Activated CD4-positive, alpha-beta memory T cell treated with anti-CD3 and anti-CD28 coated beads, Interleukin-2, amount 10 ng/mL, durations not matched to agents 7 days and 5 days (primary cell): ENCODE data around the gene ADGRD1. TPM values are rescaled to one million over a fixed set of nuclear protein-coding genes. Genes with fewer than 3 reads are reported as not detected.

Experiments
- CTCF ChIA-PET: fragments of 350-600 bp; sonication (Branson Sonifier 250); formaldehyde crosslinking; loops from one replicate; lab custom pipeline; 2021; ENCODE audit warnings: antibody characterized with exemption, inconsistent platforms; lab: Charles Lee
- POLR2A ChIA-PET: fragments of 350-600 bp; sonication (Branson Sonifier 250); formaldehyde crosslinking; loops from one replicate; lab custom pipeline; 2021; ENCODE audit warnings: antibody characterized with exemption; lab: Charles Lee
- DNase-seq: peaks from one replicate; pipeline ENCODE4 v3.0.0-alpha.2; 2020
- H3K27ac Mint-ChIP-seq: one replicate; pipeline ENCODE4 v1.8.0; 2021; ENCODE audit warnings: mild to moderate bottlenecking, mixed read lengths
- H3K27me3 Mint-ChIP-seq: one replicate; pipeline ENCODE4 v1.8.0; 2021; ENCODE audit warnings: mixed read lengths
- H3K36me3 Mint-ChIP-seq: one replicate; pipeline ENCODE4 v1.8.0; 2021; ENCODE audit warnings: low read depth, mixed read lengths
- H3K4me1 Mint-ChIP-seq: one replicate; pipeline ENCODE4 v1.8.0; 2021; ENCODE audit warnings: mixed read lengths
- H3K4me3 Mint-ChIP-seq: one replicate; pipeline ENCODE4 v1.8.0; 2021; ENCODE audit warnings: mild to moderate bottlenecking, mixed read lengths
- H3K9me3 Mint-ChIP-seq: one replicate; pipeline ENCODE4 v1.8.0; 2021; ENCODE audit warnings: mixed read lengths
- total RNA-seq, 2 experiments: library from RNA; stranded (reverse); gene quantifications; one replicate each; pipeline ENCODE4 v1.2.3, GENCODE V29; 2021

Gene ADGRD1
- total RNA-seq, 2 experiments from 2014 or later: 0.23 TPM; not detected in 1

GRCh38 chr12:130973109-130973508, 19.4 kb downstream of the ADGRD1 start:
- POLR2A ChIA-PET: no interaction called here
- no peaks in the 10 kb centered on the region for H3K36me3 Mint-ChIP-seq
- DNase-seq: no peak
- no peak overlapping the region for H3K27ac Mint-ChIP-seq
- no peaks in the 10 kb centered on the region for H3K27me3 Mint-ChIP-seq
- no peaks in the 10 kb centered on the region for H3K9me3 Mint-ChIP-seq
- CTCF ChIA-PET: no interaction called here
- H3K4me1 Mint-ChIP-seq: no peaks in the 10 kb centered on the region
- H3K4me3 Mint-ChIP-seq: no peak overlapping the region

- no peaks in the 10 kb centered on the region for H3K4me1 Mint-ChIP-seq
- no peaks in the 10 kb centered on the region for H3K9me3 Mint-ChIP-seq
- H3K36me3 Mint-ChIP-seq: no peaks in the 10 kb centered on the region
- H3K27me3 Mint-ChIP-seq: no peaks in the 10 kb centered on the region
- no peak overlapping the region for H3K27ac Mint-ChIP-seq
- ChIA-PET CTCF (no interaction called here), POLR2A (no interaction called here)
- DNase-seq: no peak
- no peak overlapping the region for H3K4me3 Mint-ChIP-seq
These were observed 20.2 kb downstream of the ADGRD1 start for GRCh38 chr12:130973906-130974305.

- Mint-ChIP-seq H3K9me3 (no peaks in the 10 kb centered on the region), H3K36me3 (no peaks in the 10 kb centered on the region), H3K27ac (no peak overlapping the region), H3K27me3 (no peaks in the 10 kb centered on the region), H3K4me1 (no peaks in the 10 kb centered on the region), H3K4me3 (no peak overlapping the region)
- no peak for DNase-seq
- ChIA-PET CTCF (no interaction called here), POLR2A (no interaction called here)
These were observed 21.4 kb downstream of the ADGRD1 start for GRCh38 chr12:130975116-130975515.

- H3K27ac Mint-ChIP-seq: no peak overlapping the region
- no peak overlapping the region for H3K4me3 Mint-ChIP-seq
- no peaks in the 10 kb centered on the region for H3K36me3 Mint-ChIP-seq
These were observed 22.5 kb downstream of the ADGRD1 start for GRCh38 chr12:130976171-130976720.

GRCh38 chr12:130977046-130977742, 23.5 kb downstream of the ADGRD1 start:
- H3K4me1 Mint-ChIP-seq: no peaks in the 10 kb centered on the region
- peaks cover 7% of the 10 kb centered on the region for H3K27me3 Mint-ChIP-seq
- CTCF ChIA-PET: no interaction called here
- no peak overlapping the region for H3K4me3 Mint-ChIP-seq
- POLR2A ChIA-PET: no interaction called here
- no peak overlapping the region for H3K27ac Mint-ChIP-seq
- no peaks in the 10 kb centered on the region for H3K9me3 Mint-ChIP-seq
- H3K36me3 Mint-ChIP-seq: no peaks in the 10 kb centered on the region
- no peak for DNase-seq

More at GRCh38 chr12:130976171-130976720, 22.5 kb downstream of the ADGRD1 start:
- Mint-ChIP-seq H3K27me3 (peaks cover 5% of the 10 kb centered on the region), H3K9me3 (no peaks in the 10 kb centered on the region), H3K4me1 (no peaks in the 10 kb centered on the region)
- DNase-seq: no peak
- ChIA-PET CTCF (no interaction called here), POLR2A (no interaction called here)

- CTCF ChIA-PET: no interaction called here
- POLR2A ChIA-PET: no interaction called here
- no peaks in the 10 kb centered on the region for H3K4me1 Mint-ChIP-seq
- no peaks in the 10 kb centered on the region for H3K9me3 Mint-ChIP-seq
- H3K4me3 Mint-ChIP-seq: no peak overlapping the region
- H3K27ac Mint-ChIP-seq: no peak overlapping the region
- H3K27me3 Mint-ChIP-seq: peaks cover 11% of the 10 kb centered on the region
- DNase-seq: no peak
- no peaks in the 10 kb centered on the region for H3K36me3 Mint-ChIP-seq
These were observed 24.0 kb downstream of the ADGRD1 start for GRCh38 chr12:130977743-130978095.

- Mint-ChIP-seq H3K36me3 (no peaks in the 10 kb centered on the region), H3K4me1 (no peaks in the 10 kb centered on the region), H3K4me3 (no peak overlapping the region), H3K9me3 (no peaks in the 10 kb centered on the region), H3K27me3 (peaks cover 18% of the 10 kb centered on the region), H3K27ac (no peak overlapping the region)
- CTCF ChIA-PET: no interaction called here
- POLR2A ChIA-PET: no interaction called here
- no peak for DNase-seq
These were observed 25.1 kb downstream of the ADGRD1 start for GRCh38 chr12:130978785-130979184.

GRCh38 chr12:130981074-130981742, 27.5 kb downstream of the ADGRD1 start:
- no peak for DNase-seq
- POLR2A ChIA-PET: no interaction called here
- H3K4me3 Mint-ChIP-seq: no peak overlapping the region
- H3K27ac Mint-ChIP-seq: no peak overlapping the region
- CTCF ChIA-PET: no interaction called here
- no peaks in the 10 kb centered on the region for H3K4me1 Mint-ChIP-seq
- H3K36me3 Mint-ChIP-seq: no peaks in the 10 kb centered on the region
- peaks cover 26% of the 10 kb centered on the region for H3K27me3 Mint-ChIP-seq
- no peaks in the 10 kb centered on the region for H3K9me3 Mint-ChIP-seq

GRCh38 chr12:130981911-130982310, 28.2 kb downstream of the ADGRD1 start:
- peaks cover 26% of the 10 kb centered on the region for H3K27me3 Mint-ChIP-seq
- ChIA-PET POLR2A (no interaction called here), CTCF (no interaction called here)
- no peak for DNase-seq
- H3K4me1 Mint-ChIP-seq: no peaks in the 10 kb centered on the region
- no peak overlapping the region for H3K27ac Mint-ChIP-seq
- no peaks in the 10 kb centered on the region for H3K9me3 Mint-ChIP-seq
- no peak overlapping the region for H3K4me3 Mint-ChIP-seq
- no peaks in the 10 kb centered on the region for H3K36me3 Mint-ChIP-seq

- Mint-ChIP-seq H3K27me3 (peaks cover 26% of the 10 kb centered on the region), H3K27ac (no peak overlapping the region), H3K9me3 (no peaks in the 10 kb centered on the region), H3K4me3 (no peak overlapping the region), H3K36me3 (no peaks in the 10 kb centered on the region), H3K4me1 (no peaks in the 10 kb centered on the region)
- no peak for DNase-seq
- CTCF ChIA-PET: no interaction called here
- POLR2A ChIA-PET: no interaction called here
These were observed 29.0 kb downstream of the ADGRD1 start for GRCh38 chr12:130982565-130983225.

- Mint-ChIP-seq H3K27me3 (peaks cover 29% of the 10 kb centered on the region), H3K27ac (no peak overlapping the region), H3K9me3 (no peaks in the 10 kb centered on the region), H3K4me3 (no peak overlapping the region), H3K36me3 (no peaks in the 10 kb centered on the region), H3K4me1 (no peaks in the 10 kb centered on the region)
- CTCF ChIA-PET: no interaction called here
- POLR2A ChIA-PET: no interaction called here
- no peak for DNase-seq
These were observed 29.8 kb downstream of the ADGRD1 start for GRCh38 chr12:130983328-130984017.

GRCh38 chr12:130984183-130985058, 30.7 kb downstream of the ADGRD1 start:
- Mint-ChIP-seq H3K4me1 (no peaks in the 10 kb centered on the region), H3K27ac (no peak overlapping the region), H3K27me3 (peaks cover 29% of the 10 kb centered on the region), H3K4me3 (no peak overlapping the region), H3K9me3 (no peaks in the 10 kb centered on the region), H3K36me3 (no peaks in the 10 kb centered on the region)
- POLR2A ChIA-PET: no interaction called here
- CTCF ChIA-PET: no interaction called here
- no peak for DNase-seq
